Stimulated activated CD8-positive, alpha-beta memory T cell treated with anti-CD3 and anti-CD28 coated beads, Interleukin-7, amount 100 ng/mL, for 24 hours (primary cell): ENCODE data around the gene LCN10.

Experiments
- DNase-seq: peaks from one replicate; pipeline ENCODE4 v3.0.0-alpha.2; 2020; ENCODE audit warnings: low read depth

LCN10 gene

GRCh38 chr9:136738960-136739359 is 3.8 kb downstream of the LCN10 start:
- no peak for DNase-seq

GRCh38 chr9:136735812-136736480 is 6.8 kb downstream of the LCN10 start:
- no peak for DNase-seq

- DNase-seq: no peak
Measured at GRCh38 chr9:136734837-136735496, 7.8 kb downstream of the LCN10 start.

GRCh38 chr9:136733611-136734010 is 9.1 kb downstream of the LCN10 start:
- no peak for DNase-seq

GRCh38 chr9:136732444-136733178 is 10.1 kb downstream of the LCN10 start:
- DNase-seq: no peak

GRCh38 chr9:136729926-136730325 is 12.8 kb downstream of the LCN10 start:
- DNase-seq: no peak

- DNase-seq: no peak
Measured at GRCh38 chr9:136729144-136729543, 13.6 kb downstream of the LCN10 start.

GRCh38 chr9:136728548-136729123 is 14.1 kb downstream of the LCN10 start:
- DNase-seq: no peak

- peak; percentile 81 for DNase-seq
Measured at GRCh38 chr9:136728080-136728547, 14.6 kb downstream of the LCN10 start.

- no peak for DNase-seq
Measured at GRCh38 chr9:136726631-136727191, 16.0 kb downstream of the LCN10 start.

- no peak for DNase-seq
Measured at GRCh38 chr9:136726118-136726517, 16.6 kb downstream of the LCN10 start.

- DNase-seq: no peak
Measured at GRCh38 chr9:136725612-136726011, 17.1 kb downstream of the LCN10 start.

GRCh38 chr9:136724772-136725171 is 18.0 kb downstream of the LCN10 start:
- DNase-seq: no peak

GRCh38 chr9:136723989-136724388 is 18.8 kb downstream of the LCN10 start:
- no peak for DNase-seq

- DNase-seq: no peak
Measured at GRCh38 chr9:136723362-136723976, 19.3 kb downstream of the LCN10 start.

GRCh38 chr9:136722969-136723356 is 19.8 kb downstream of the LCN10 start:
- no peak for DNase-seq

- no peak for DNase-seq
Measured at GRCh38 chr9:136722093-136722968, 20.4 kb downstream of the LCN10 start.

GRCh38 chr9:136721339-136722092 is 21.2 kb downstream of the LCN10 start:
- DNase-seq: no peak

GRCh38 chr9:136720898-136721338 is 21.8 kb downstream of the LCN10 start:
- no peak for DNase-seq

- no peak for DNase-seq
Measured at GRCh38 chr9:136720251-136720897, 22.4 kb downstream of the LCN10 start.
